H1 (cell line): Measurements from ENCODE around the gene SAA1.

Experiments used
- ATF3 ChIP-seq: IDR thresholded peaks from 2 replicates; pipeline ENCODE4 v1.6.1; 2011; ENCODE audit warnings: low read depth, mild to moderate bottlenecking, low read length; ENCODE audit not compliant: insufficient read depth
- CTCF ChIP-seq, 3 experiments: IDR thresholded peaks; 1 replicate in 2 of 3; 2 replicates in 1 of 3; pipeline versions ENCODE4 v1.5.1 to v1.6.1; 2011; ENCODE audit warnings: low read length in 3 of 3, mild to moderate bottlenecking in 3 of 3, inconsistent platforms in 2 of 3, low read depth in 1 of 3, moderate library complexity in 1 of 3; ENCODE audit not compliant: insufficient read depth in 1 of 3; ENCODE audit errors: control extremely low read depth in 1 of 3
- EP300 ChIP-seq, 2 experiments: IDR thresholded peaks; 1 replicate in 1 of 2; 2 replicates in 1 of 2; pipeline ENCODE4 v1.6.1; 2011 to 2012; ENCODE audit warnings: low read depth in 2 of 2, low read length in 2 of 2, mild to moderate bottlenecking in 2 of 2, borderline replicate concordance in 1 of 2, inconsistent platforms in 1 of 2, moderate library complexity in 1 of 2
- POLR2A ChIP-seq, 2 experiments: IDR thresholded peaks; 1 replicate in 1 of 2; 2 replicates in 1 of 2; pipeline ENCODE4 v1.6.1; 2011; ENCODE audit warnings: low read depth in 2 of 2, low read length in 2 of 2, mild to moderate bottlenecking in 2 of 2; ENCODE audit errors: control extremely low read depth in 1 of 2

GRCh38 chr11:18221274-18221876, 44.7 kb upstream of the SAA1 start:
- TF ChIP-seq POLR2A (IDR thresholded peaks at IDR 0.05; ENCODE audit: control extremely low read depth in 1 of 2, low read depth in 2 of 2, low read length in 2 of 2) (no peak), CTCF (IDR thresholded peaks at IDR 0.05; ENCODE audit: control extremely low read depth in 1 of 3, insufficient read depth in 1 of 3, low read depth in 1 of 3, low read length in 3 of 3) (no peak), EP300 (IDR thresholded peaks at IDR 0.05; ENCODE audit: borderline replicate concordance in 1 of 2, low read depth in 2 of 2, low read length in 2 of 2) (no peak), ATF3 (no peak)
